DMS 273 treated with DMSO at 0.1 percent for 48 hours (cell line): ENCODE results near the gene DTX2.
"Not testable (repeated sequence)": the region's sequence is repeated elsewhere in the genome, so short reads cannot be mapped to it uniquely, and the experiment has no call there.

Experiments
- DNase-seq: peaks from one replicate; lab custom pipeline; 2025; lab: John Stamatoyannopoulos, UW

The DTX2 gene

GRCh38 chr7:76461464-76462101 lies at the start of gene DTX2:
Gene DTX2, plus strand, starts transcription at chr7:76461709. Its CDS starts 18,801 bp downstream, at chr7:76480510.
- not testable (repeated sequence) for DNase-seq

GRCh38 chr7:76412249-76412648 lies 49.3 kb upstream of the DTX2 start:
- no peak for DNase-seq

- not testable (repeated sequence) for DNase-seq
Observed at GRCh38 chr7:76417654-76418310, 43.7 kb upstream of the DTX2 start.

- not testable (repeated sequence) for DNase-seq
Observed at GRCh38 chr7:76421097-76421496, 40.4 kb upstream of the DTX2 start.

DNA sequence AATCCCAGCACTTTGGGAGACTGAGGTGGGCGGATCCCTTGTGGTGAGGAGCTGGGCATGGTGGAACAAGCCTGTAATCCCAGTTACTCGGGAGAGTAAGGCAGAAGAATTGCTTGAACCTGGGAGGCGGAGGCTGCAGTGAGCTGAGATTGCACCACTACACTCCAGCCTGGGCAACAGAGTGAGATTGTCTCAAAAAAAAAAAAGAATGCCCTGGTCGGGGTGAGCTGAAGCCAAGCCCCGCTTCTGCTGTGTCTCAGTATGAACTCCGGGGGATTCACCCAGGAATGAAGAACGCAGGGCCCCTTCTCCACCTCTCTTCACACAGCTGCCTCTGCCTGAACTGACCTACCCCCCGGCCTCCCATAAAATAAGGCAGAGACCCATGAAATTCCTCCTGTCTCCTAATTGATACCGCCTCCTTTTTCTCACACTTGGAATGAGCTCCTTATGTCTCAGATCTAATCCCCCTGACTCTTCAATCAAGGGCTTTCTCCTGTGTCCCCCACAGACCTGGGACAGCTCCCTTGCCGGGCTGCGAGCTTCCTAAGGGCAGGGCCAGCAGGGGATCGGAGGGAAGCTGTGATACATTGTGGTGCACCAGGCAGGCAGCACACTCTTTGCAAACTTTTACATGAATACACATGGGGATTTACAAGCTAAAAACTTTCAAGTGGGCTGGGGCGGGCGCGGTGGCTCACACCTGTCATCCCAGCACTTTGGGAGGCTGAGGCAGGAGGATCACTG lies 37.7 kb upstream of the DTX2 start:
- DNase-seq = no peak

- peak; percentile 29 for DNase-seq
Observed at GRCh38 chr7:76424413-76425111, 36.9 kb upstream of the DTX2 start, which contains the start of gene ZP3. Gene ZP3, plus strand, starts transcription at chr7:76424950. Its CDS starts 15 bp downstream, at chr7:76424965.

DNA sequence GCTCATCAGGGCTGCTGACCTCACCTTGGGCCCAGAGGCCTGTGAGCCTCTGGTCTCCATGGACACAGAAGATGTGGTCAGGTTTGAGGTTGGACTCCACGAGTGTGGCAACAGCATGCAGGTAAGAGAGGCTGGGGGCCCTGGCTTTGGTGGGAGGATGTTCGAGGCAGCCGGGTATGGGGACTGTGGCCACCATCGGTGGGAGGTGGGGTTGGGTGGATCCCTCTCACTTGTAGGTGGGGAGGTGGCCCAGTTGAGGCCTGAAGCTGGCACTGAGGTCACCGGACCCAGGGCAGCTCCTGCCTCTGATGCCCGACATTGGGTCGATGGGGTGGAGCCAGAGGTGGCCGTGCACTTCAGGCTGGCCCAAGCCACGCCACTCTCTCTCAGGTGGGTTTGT lies 36.4 kb upstream of the DTX2 start:
- DNase-seq = no peak

- DNase-seq = not testable (repeated sequence)
Observed at GRCh38 chr7:76425558-76425957, 36.0 kb upstream of the DTX2 start.

- no peak for DNase-seq
Observed at GRCh38 chr7:76426246-76426645, 35.3 kb upstream of the DTX2 start.

- DNase-seq = no peak
Observed at GRCh38 chr7:76427635-76428034, 33.9 kb upstream of the DTX2 start.

DNA sequence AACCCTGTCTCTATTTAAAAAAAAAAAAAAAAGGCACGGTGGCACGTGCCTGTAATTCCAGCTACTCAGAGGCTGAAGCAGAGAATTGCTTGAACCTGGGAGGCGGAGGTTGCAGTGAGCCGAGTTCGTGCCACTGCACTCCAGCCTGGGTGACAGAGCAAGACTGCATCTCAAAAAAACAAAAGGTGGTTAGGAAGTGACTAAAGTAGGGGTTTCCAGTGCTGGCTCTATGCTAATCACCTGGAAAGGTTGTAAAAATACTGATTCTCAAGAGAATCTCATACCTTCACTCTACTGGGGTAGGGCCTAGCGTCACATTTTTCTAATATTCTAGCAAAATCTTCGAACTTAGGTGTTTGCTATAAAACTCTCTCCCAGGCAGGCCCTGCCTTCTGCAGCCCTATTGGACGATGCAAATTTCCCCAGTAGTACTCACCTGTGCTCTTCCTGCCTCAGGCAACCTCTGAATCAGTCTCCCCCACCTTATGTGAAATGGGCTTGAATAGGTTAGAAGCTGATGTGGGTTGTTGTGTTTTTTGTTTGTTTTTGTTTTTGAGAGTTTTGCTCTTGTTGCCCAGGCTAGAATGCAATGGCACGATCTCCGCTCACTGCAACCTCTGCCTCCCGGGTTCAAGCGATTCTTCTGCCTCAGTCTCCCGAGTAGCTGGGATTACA lies 33.2 kb upstream of the DTX2 start:
- DNase-seq = no peak

DNA sequence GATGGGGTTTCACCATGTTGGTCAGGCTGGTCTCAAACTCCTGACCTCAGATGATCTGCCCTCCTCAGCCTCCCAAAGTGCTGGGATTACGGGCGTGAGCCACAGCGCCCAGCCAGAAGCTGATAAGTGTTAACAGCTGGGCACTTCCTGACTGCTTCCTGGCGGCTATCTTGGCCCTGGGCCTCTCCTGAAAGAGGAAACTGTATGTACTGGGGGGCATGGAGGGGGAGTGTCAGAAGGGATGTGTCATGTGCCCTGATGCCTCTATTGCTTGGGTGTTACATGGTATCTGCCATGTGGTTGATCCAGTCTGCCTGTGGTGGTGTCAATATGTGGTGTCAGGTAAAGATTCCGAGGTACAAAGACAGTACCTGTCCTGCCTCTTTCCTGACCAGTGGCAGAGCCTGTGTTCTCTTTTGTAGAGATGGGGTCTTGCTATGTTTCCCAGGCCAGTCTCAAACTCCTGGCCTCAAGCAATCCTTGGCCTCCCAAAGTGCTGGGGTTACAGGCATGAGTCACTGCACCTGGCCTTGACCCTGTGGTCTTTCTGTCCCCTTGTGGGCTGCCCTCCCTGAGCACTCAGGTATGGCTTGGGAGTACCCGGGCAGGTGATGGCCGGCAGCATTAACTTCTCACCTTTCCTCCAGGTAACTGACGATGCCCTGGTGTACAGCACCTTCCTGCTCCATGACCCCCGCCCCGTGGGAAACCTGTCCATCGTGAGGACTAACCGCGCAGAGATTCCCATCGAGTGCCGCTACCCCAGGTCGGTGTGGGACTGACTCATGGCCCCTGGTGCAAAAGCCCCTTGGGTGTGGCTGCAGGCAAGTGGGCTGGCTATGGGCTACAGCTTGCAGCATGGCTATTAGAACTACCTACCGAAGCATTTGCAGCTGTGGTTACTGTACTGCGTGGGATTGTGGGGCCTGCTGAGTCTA lies 32.4 kb upstream of the DTX2 start:
- no peak for DNase-seq

DNA sequence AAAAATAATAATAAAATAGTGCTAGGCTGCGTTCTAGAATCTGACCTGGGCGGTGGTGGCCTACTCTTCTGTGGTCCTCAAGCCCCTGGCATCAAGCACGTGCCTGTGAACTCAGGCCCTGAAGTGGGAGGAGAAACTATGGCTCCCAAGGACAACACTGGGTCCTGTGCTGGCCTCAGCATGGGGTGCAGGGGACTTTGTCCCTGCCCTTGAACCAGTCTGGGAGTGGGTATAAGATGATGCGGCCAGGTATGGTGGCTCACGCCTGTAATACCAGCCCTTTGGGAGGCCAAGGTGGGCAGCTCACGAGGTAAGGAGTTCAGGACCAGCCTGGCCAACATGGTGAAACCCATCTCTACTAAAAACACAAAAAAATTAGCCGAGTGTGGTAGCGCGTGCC lies 31.3 kb upstream of the DTX2 start:
- DNase-seq = no peak

DNA sequence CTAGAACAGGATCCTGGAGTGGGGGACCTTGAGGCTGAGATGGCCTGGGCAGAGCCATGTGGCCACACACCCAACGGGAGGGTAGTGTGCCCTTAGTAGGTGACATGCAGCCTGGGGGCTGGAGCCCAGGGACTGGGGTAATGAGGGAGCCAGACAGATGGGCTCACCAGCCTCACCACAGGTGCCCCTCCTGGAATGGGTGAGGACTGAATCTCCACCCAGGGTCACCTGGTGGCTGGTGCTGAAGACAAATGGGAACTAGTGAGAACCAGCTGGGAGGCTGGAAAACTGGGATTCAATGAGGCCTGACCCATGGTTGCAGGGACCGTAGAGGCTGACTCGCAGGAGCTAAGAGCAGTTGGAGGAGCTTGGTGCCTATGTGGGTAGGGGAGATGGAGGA lies 30.7 kb upstream of the DTX2 start:
- DNase-seq = no peak

DNA sequence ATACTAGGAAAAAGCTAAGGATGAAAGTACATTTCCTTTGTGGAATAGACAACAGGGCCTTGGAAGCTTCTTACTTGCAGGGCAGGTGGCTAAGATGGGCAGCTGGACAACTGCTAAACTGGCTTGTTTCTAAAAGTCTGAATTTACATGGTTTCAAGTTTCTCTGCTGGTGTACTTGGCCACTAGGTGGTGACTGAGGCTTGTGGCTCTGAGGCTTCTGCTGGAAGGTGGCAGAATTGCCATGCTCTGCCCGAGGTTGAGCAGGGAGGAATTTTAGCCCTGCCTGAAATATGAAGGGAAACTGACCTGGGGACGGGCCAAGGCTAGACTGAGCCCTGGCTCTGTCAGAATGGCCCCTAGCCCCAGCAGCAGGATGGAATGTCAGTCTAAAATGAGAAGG lies 23.6 kb upstream of the DTX2 start:
- peak; percentile 69 for DNase-seq

GRCh38 chr7:76439120-76439888 lies 22.2 kb upstream of the DTX2 start:
- DNase-seq = not testable (repeated sequence)

GRCh38 chr7:76440404-76440803 lies 21.1 kb upstream of the DTX2 start:
- not testable (repeated sequence) for DNase-seq

GRCh38 chr7:76441792-76442191 lies 19.7 kb upstream of the DTX2 start:
- not testable (repeated sequence) for DNase-seq

GRCh38 chr7:76442664-76443446 lies 18.7 kb upstream of the DTX2 start:
- not testable (repeated sequence) for DNase-seq
